Ovary (tissue), 3 donors: Measurements from ENCODE around the gene HDGFL2.

Source experiments
- CTCF ChIP-seq, 3 donors: fragments of 450-650 bp in 2 of 3; fragments of 200-600 bp in 1 of 3; IDR thresholded peaks; one replicate each; pipeline versions ENCODE4 v1.5.1 to v1.8.0; 2016 to 2022; ENCODE audit warnings: antibody characterized with exemption in 3 of 3, mild to moderate bottlenecking in 1 of 3
- EP300 ChIP-seq: sonication (generic); formaldehyde crosslinking; IDR thresholded peaks from one replicate; pipeline ENCODE4 v1.6.1; 2017; ENCODE audit warnings: antibody characterized with exemption
- POLR2A ChIP-seq: fragments of 450-650 bp; IDR thresholded peaks from one replicate; pipeline ENCODE4 v1.6.1; 2017; ENCODE audit warnings: antibody characterized with exemption, mild to moderate bottlenecking, moderate library complexity
- donor health status: DM: no; HTN: no; CAD: no.

- TF ChIP-seq CTCF (IDR thresholded peaks at IDR 0.05) (no peak), EP300 (no peak), POLR2A (no peak)
Measured at GRCh38 chr19:4472174-4472974, at the start of gene HDGFL2.
